ENCODE measurements around the gene TKFC. TPM values are rescaled to one million over a fixed set of nuclear protein-coding genes. Genes with fewer than 3 reads are reported as not detected.

The TKFC gene
- total RNA-seq, 1 experiment from 2014 or later = 42.0 TPM

GRCh38 chr11:61315260-61315659 lies 17.8 kb upstream of the TKFC start:
- DNase-seq (ENCODE audit: extremely low read depth, low read depth) = no peak

GRCh38 chr11:61325649-61326414 lies 7.2 kb upstream of the TKFC start:
- no peak for DNase-seq (ENCODE audit: extremely low read depth, low read depth)

- DNase-seq (ENCODE audit: extremely low read depth, low read depth) = no peak
These were observed 5.4 kb upstream of the TKFC start for GRCh38 chr11:61327669-61328071.

DNA sequence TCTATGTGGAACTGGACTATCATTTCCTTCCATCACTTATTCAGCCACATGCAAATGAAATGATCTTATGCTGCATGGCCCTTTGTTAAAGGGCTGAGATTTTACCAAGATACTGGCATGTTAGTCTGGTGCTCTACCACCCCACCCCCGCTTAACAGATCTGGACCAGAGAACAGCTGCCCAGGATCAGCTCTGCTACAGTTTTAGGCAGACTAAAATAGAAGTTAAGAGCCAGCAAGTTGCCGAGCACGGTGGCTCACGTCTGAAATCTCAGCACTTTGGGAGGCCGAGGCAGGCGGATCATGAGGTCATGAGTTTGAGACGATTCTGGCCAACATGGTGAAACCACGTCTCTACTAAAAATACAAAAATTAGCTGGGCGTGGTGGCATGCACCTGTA lies 4.7 kb upstream of the TKFC start:
- no peak for DNase-seq (ENCODE audit: extremely low read depth, low read depth)

DNA sequence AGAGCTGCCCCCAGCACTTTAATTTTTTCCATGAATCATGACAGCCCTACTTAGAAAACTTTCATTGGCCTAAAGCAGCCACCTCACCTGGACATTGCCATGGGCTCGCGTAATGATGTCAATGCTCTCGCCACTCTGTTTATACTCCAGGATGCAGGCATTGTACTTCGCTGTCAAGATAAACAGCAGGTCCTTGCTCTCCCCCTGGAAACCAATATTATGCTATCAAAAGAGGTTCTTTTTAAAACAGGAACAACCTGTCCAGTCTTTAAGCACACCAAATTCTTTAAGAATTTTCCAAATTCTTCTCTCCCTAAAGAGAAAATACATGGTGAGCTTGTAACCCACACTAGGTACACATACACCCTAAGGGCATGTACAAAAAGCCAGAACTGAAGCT lies 3.2 kb upstream of the TKFC start:
- no peak for DNase-seq (ENCODE audit: extremely low read depth, low read depth)

GRCh38 chr11:61331651-61332050 lies 1.4 kb upstream of the TKFC start:
- DNase-seq (ENCODE audit: extremely low read depth, low read depth) = no peak

- DNase-seq (ENCODE audit: extremely low read depth, low read depth) = no peak
These were observed 689 bp upstream of the TKFC start for GRCh38 chr11:61332281-61332796.

- DNase-seq (ENCODE audit: extremely low read depth, low read depth) = no peak
These were observed 764 bp downstream of the TKFC start for GRCh38 chr11:61333550-61334433.

GRCh38 chr11:61334434-61335354 lies 1.7 kb downstream of the TKFC start:
- DNase-seq (ENCODE audit: extremely low read depth, low read depth) = no peak

GRCh38 chr11:61335355-61335710 lies 2.3 kb downstream of the TKFC start:
- no peak for DNase-seq (ENCODE audit: extremely low read depth, low read depth)

DNA sequence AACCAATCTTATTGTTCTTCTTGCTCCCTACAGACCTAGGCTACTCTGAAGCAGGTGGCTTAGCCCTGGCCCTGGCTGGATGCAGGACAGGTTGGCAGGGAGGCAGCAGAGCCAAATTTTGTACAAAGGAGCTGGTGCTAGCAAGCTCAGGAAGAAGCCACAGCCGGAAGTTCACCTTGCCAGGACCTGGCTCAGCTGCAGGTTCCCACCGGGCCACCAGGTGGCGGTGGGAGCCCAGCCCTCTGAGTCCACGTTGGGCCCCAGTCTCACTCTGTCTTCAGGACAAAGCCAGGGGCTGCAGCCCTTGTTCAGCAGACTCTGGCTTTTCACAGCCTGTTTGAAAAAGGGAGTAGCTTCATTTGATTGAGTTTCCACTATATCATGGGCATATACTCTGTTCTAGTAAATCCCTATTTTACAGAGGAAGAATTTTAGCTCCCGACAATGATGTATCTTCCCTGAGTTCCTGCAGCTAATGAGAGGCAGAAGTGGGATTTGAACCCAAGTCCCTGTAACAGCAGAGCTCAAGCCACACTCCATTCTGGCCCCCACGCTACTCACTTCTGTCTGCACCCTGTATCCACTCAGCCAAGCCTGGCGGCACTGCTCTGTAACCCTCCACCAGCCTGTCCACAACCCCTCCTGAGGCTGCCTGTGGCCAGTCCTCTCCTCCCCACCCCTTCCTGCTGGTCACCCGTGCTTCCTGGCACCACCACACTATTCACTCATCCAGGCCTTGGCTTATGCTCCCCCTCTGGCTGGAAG lies 3.3 kb downstream of the TKFC start:
- DNase-seq (ENCODE audit: extremely low read depth, low read depth) = peak; percentile 56

DNA sequence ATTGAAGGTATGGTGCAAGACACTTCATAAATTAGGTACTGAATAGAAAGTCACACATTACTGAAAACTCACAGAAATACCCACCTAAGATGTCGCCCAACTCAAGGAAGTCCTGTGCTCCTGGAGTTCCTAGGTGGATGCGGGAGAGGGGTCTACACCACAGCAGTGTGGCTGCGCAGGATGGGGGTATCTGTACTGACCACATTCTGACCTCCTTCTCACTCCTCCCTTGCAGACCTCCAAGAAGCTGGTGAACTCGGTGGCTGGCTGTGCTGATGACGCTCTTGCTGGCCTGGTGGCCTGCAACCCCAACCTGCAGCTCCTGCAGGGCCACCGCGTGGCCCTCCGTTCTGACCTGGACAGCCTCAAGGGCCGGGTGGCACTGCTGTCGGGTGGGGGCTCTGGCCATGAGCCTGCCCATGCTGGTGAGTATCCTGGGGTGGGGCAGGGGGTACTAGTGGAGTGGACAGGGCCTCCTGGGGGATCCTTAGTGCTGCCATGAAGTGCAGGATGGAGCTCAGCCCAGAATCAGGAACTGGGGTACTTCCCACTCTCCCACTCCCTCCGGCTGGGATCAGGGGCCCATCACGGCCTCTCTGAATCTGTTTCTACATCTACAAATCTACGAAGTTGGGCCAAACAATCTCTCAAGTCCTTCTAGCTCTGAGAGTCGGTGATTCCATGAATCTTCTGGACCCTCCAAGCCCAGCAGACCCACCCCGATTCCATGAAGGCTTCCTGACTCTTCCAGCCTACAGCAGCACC lies 4.9 kb downstream of the TKFC start:
- DNase-seq (ENCODE audit: extremely low read depth, low read depth) = no peak

DNA sequence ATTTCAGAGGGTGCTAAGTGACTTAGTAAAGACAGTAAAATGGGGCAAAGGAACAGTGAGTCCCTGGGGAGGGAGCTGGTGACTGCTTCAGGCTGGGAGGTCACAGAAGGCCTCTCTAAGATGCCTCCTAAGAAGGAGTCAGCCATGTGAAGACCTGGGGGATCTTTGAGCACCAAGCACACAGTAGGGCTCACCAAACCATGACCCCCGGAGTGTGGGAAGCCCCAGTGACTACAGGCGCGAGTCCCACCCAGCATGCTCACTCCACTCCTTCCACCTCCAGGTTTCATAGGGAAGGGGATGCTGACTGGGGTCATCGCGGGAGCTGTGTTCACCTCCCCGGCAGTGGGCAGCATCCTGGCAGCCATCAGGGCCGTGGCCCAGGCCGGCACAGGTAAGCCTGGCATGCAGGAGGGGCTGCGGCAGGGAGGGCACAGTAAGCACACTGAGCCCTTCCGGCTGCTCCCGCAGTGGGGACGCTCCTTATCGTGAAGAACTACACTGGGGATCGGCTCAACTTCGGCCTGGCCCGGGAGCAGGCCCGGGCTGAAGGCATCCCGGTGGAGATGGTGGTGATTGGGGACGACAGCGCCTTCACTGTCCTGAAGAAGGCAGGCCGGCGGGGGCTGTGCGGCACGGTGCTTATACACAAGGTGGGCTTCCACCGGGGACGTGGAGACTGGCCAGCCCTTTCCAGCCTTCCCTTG lies 5.9 kb downstream of the TKFC start:
- DNase-seq (ENCODE audit: extremely low read depth, low read depth) = no peak

GRCh38 chr11:61339490-61339878 lies 6.5 kb downstream of the TKFC start:
- no peak for DNase-seq (ENCODE audit: extremely low read depth, low read depth)

- DNase-seq (ENCODE audit: extremely low read depth, low read depth) = no peak
These were observed 8.0 kb downstream of the TKFC start for GRCh38 chr11:61340979-61341378.

GRCh38 chr11:61341706-61342105 lies 8.7 kb downstream of the TKFC start:
- DNase-seq (ENCODE audit: extremely low read depth, low read depth) = no peak

DNA sequence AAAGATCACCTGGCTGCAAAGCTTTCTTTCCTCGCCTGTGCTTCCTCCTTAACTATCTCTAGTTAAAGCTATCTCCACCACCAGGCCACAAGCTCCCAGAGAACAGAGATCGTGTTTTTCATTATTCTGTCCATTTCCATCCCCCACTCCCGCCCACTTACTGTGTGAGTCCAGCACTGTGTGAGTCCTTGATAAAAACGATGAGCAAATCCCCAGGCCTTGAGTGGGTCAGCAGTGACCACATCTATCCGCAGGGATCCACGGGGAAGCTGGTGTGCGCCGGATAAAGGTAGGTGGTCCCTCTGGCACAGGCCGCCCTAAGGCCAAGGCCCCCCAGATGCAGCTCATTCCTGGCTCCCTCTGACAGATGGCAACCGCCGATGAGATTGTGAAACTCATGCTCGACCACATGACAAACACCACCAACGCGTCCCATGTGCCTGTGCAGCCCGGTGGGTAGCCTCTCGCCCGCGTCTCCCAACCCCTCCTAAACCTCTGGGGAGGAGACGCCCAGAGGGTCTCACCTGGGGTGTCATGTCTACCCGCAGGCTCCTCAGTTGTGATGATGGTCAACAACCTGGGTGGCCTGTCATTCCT lies 9.3 kb downstream of the TKFC start:
- DNase-seq (ENCODE audit: extremely low read depth, low read depth) = no peak

Measured in NCI-H460 (cell line).